GM12874 (cell line): ENCODE data around the gene FPR2.

Experiments
- CTCF ChIP-seq: IDR thresholded peaks from 2 replicates; pipeline ENCODE4 v1.5.1; 2011; ENCODE audit warnings: low read depth, mild to moderate bottlenecking, control low read depth, low read length, moderate library complexity; ENCODE audit not compliant: insufficient read depth

The FPR2 gene

DNA sequence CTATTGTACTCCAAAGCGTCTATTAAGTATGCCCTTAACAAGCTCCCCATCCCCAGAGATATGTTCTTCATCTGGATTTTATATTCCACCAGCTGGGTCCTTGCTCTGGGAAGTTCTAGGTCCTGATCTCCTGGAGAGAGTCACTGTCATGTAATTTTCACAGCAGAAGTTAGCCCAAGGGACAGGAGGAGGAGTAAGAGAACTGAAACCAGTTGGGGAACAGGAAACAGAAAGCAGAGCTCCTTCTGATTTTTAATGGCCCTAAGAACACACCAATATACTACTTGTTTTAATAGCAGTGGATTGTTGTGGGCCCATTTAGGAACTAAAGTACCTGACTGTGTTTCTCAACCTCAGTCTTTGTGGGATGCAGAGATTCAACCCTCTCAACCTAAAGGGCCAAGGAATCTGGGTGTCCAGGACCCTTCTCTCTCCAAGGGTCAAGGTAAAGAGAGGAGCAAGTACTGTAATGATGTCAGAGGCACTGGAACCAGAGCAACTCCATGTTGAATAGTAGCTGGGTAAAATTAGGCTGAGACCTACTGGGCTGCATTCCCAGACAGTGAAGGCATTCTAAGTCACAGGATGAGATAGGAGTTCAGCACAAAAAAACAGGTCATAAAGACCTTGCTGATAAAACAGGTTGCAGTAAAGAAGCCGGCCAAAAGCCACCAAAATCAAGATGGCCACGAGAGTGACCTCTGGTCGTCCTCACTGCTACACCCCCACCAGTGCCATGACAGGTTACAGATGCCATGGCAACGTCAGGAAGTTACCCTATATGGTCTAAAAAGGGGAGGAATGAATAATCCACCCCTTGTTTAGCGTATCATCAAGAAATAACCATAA lies 25.9 kb downstream of the FPR2 start:
- no peak for TF ChIP-seq CTCF

DNA sequence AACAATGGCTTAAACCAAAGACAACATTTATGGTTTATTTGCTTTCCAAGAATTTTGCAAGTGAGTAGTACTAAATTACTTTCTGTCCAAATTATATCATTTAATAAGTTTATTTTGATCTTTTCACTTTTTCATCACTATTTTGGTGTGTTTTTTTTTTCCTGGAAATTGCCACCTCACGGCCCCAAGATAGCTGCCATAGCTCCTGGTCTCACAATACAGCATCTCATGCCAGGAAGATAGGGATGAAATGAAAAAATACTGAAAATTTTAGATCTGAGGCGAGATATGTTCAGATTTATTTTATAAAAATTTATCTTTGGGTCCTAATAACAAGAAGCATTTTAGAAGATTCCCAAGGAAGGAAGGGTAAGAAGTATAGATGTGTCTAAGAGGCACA lies 27.0 kb downstream of the FPR2 start:
- TF ChIP-seq CTCF: no peak

- no peak for TF ChIP-seq CTCF
Measured at GRCh38 chr19:51789061-51789795, 28.2 kb downstream of the FPR2 start.

GRCh38 chr19:51792932-51793331 lies 32.0 kb downstream of the FPR2 start:
- no peak for TF ChIP-seq CTCF

DNA sequence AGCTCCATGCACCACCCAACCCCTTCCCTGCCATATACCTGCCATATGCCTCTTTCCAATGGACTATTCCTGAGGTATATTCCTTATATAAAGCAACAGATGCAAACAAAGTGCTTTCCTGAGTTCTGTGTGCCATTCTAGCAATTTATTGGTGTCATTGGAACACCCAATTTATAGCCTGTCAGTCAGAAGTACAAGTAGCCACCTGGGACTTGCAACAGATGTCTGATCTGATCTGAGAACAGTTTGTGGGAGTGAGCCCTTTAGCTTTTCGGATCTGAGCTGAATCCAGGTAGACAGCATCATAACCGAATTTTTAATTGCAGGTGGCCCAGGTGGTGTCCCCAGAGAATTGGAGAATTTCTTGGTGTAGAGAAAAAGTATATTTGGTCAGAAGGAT lies 33.0 kb downstream of the FPR2 start:
- no peak for TF ChIP-seq CTCF

DNA sequence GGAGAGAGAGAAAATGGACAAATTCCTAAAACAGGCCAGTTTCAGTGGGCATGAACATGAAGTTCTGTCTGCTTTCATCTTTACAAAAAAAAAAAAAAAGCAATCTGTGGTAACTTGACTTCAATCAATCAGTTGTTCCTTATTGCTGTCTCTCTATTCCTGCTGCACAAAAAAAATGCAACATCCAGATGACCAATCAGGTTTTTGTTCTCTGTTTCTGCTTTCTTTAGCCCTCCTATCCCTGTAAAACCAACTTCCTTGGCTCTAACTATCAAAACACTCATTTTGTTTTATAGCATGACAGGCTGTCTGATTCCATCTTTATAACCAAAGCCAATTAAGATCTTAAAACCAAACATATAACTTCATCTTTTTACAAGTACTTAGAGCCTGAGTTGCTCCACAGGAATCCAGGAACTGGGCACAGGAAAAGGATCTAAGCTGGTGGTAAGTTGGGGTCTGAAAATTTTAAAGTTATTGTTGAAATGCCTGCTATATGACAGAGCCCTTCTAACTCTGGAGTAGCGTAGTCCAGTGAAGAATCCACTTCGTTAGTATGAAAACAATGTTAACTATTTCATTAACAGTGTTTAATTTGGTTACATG lies 34.0 kb downstream of the FPR2 start, which contains the start of gene FPR3:
TSS of gene FPR3 (plus strand) at position 273 of the 606 bp plus-strand sequence. CDS start 28,592 bp downstream, outside the sequence.
- no peak for TF ChIP-seq CTCF

DNA sequence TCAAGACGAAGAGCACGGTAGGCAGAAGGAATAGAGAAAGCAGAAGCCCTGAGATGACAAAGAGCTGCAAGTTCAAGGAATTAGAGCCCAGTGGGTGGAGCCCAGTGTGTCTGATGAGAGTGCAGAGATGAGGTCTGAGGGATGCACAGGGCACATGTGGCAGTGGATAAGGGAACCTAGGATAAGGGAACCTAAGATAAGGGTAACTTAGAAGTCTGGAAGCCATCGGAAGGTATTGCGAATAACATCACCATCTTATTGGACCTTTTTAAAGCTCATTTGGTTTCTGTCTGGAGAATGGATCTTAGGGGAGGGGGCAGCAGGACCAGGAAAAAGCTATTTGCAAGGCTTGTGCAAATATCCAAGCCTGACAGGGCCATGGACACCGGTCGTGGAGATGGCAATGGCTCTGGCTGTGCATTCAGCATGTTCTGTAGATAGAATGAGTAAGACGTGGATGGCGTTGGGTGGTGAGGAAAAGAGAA lies 35.3 kb downstream of the FPR2 start:
- TF ChIP-seq CTCF: no peak
